GM11168 (cell line): Measurements from ENCODE around the gene NRSN1.

Experiments used
- in situ Hi-C: fragments of 300-500 bp; cut with MboI; formaldehyde crosslinking; loops from one replicate; pipeline ENCODE4 v1.12.0; 2022; ENCODE audit warnings: low sequenced_read_pairs; ENCODE audit not compliant: unreplicated experiment

NRSN1 gene, protein sequence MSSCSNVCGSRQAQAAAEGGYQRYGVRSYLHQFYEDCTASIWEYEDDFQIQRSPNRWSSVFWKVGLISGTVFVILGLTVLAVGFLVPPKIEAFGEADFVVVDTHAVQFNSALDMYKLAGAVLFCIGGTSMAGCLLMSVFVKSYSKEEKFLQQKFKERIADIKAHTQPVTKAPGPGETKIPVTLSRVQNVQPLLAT

DNA sequence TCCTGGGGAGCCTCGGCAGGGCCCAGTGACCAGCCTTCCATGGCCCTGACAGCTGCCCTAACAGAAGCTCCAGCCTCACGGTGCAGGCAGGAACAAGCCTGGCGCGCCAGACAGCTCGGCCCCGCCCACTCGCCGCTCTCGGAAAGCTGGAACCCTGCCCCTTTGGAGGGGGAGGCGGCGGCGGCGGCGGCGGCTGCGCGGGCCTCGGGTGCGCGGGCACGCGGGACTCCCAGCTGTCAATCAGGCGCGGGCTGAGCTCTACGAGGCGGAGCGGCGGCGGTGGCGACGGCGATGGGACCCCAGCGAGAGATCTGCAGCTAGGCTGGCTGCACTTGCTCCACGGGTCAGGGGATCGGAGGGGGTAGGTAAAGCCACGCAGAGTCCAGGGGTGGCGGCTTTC lies at the start of gene NRSN1:
TSS of gene NRSN1 (plus strand) at position 236 of the 400 bp plus-strand sequence. CDS start 8,113 bp downstream, outside the sequence.
- in situ Hi-C loops: no loop called here

- in situ Hi-C loops: no loop called here
Measured at GRCh38 chr6:24078200-24078599, 47.8 kb upstream of the NRSN1 start.

GRCh38 chr6:24079076-24079475 lies 46.9 kb upstream of the NRSN1 start:
- in situ Hi-C loops: no loop called here

DNA sequence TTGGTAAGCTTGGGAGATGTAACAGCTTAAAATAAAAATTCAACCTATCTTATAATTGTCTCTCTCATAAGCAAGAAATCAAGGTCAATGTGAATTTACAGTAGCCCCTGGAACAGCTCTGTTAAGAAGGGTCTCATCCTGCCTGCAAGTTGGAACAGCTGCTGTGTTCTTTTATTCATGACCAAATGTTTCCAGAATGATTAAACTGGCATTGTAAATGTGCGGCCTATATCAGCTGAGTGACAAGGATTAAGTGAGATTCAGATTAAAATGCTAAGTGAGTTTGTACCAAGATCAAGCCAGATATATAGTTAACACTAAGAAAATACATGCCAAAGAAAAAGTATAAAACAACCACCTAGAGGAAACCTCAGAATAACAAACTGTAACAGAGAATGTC lies 45.3 kb upstream of the NRSN1 start:
- in situ Hi-C loops: no loop called here

DNA sequence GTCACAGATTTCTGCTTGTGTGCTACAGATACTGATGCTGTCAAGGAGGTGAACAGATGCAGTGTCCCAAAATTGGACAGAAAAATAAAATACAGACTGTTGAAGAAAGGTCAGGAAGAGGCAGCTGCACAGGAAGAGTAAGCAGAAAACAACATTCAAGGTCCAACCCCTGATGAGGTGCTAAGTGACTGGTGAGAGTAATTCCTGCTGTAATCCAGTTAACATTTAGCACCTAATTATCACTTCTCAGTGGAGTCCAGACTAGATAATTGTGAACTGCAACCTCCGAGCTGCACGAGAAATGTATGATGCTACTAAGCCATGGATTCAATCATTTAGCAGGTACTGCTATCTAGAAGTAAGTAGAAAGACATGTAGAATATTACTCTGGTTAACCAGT lies 36.3 kb upstream of the NRSN1 start:
- in situ Hi-C loops: no loop called here

GRCh38 chr6:24092407-24092806 lies 33.6 kb upstream of the NRSN1 start:
- in situ Hi-C loops: no loop called here

DNA sequence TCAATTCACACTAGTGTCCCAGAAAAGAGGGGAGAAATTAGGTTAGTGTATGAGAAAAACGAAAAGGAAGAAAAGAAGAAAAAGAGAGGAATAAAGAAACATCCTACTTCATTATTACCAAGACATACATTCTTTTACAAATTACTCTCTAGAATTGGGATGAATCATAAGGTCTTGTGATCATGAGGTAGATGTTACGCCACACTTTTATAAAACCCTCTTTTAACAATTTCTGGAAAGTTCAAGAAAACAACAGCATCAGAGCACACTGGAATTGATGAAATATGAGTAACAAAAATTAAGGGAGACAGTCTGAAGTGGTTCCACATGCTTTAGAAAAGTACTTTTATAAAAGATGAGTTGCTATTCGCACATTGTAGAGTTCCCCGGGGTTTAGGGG lies 32.6 kb upstream of the NRSN1 start:
- in situ Hi-C loops: no loop called here

- in situ Hi-C loops: no loop called here
Measured at GRCh38 chr6:24099181-24099580, 26.8 kb upstream of the NRSN1 start.

DNA sequence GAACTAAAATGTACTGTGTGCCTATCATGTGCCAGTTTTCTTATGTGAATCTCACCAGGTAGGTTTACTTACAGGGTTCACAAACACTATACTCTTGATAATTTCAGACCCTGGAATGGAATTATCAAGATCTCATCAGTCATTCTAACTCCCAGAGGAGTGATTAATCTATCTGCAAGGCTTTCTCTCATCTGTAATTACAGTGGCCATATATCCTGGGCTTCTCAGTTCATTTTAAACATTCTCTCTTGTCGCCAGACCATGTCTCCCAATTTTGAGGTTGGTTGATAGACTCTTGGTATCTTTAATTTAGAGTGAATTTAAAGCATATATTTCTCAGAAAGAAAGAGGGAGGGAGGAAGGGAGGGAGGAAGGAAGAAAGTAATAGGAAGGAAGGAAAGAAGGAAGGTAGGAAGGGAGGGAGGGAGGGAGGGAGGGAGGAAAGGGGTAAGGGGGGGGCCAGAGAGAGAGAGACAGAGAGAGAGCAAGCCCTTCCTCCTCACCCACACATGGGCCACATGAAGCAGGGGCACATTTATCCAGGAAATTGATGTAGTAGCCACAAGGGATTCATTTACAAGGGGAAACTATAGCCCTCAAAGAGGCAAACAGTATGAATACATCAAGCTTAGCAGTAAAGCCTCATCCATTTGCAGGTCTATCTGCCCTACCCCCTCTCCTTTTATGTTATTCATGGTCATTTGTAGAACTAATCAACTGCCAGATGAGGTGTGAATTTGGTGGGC lies 25.8 kb upstream of the NRSN1 start:
- in situ Hi-C loops: no loop called here

GRCh38 chr6:24100770-24101155 lies 25.3 kb upstream of the NRSN1 start:
- in situ Hi-C loops: no loop called here

DNA sequence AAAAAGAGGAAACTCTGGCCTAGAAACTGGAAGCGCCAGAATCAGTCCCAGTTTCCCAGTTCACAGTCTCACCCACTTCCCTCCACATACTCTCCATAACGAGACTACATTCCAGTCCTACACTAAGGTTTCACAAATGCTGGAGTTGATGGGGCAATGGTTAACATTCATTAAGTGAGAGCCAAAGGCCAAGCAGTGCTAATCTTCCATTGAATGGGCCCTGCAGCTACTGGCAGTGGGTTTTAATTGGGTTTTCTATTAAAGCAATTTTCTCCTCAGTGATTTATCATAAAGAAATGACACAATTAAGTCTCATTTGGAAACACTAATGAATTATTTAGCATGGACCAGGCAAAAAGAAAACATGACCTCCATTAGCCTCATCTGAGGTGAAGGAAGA lies 20.8 kb upstream of the NRSN1 start:
- in situ Hi-C loops: no loop called here

GRCh38 chr6:24106291-24106690 lies 19.7 kb upstream of the NRSN1 start:
- in situ Hi-C loops: no loop called here

- in situ Hi-C loops: no loop called here
Measured at GRCh38 chr6:24107294-24107693, 18.7 kb upstream of the NRSN1 start.

DNA sequence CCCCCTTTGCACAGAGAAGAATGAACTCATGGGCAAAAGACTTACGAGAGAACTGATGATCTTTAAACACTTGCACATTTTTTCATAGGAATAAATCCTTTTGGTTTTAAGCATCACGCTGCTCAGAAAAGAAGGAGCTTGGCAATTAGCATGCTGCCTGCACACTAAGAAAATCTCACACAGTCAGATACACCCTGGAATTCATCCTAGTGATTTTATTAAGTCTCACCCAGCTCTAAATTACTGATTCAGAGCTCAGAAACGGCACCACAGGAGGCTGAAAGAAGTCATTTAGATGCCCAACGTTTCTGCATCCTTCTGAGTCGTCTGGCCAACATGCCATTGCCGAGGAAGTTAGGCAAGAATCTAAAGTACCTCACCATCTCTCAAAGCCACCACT lies 18.0 kb upstream of the NRSN1 start:
- in situ Hi-C loops: no loop called here

GRCh38 chr6:24110417-24110816 lies 15.6 kb upstream of the NRSN1 start:
- in situ Hi-C loops: no loop called here

GRCh38 chr6:24113891-24114290 lies 12.1 kb upstream of the NRSN1 start:
- in situ Hi-C loops: no loop called here

GRCh38 chr6:24117021-24117420 lies 9.0 kb upstream of the NRSN1 start:
- in situ Hi-C loops: no loop called here

- in situ Hi-C loops: no loop called here
Measured at GRCh38 chr6:24122139-24122538, 3.9 kb upstream of the NRSN1 start.

- in situ Hi-C loops: no loop called here
Measured at GRCh38 chr6:24126586-24127192, 674 bp downstream of the NRSN1 start.

- in situ Hi-C loops: no loop called here
Measured at GRCh38 chr6:24127316-24127715, 1.3 kb downstream of the NRSN1 start.

DNA sequence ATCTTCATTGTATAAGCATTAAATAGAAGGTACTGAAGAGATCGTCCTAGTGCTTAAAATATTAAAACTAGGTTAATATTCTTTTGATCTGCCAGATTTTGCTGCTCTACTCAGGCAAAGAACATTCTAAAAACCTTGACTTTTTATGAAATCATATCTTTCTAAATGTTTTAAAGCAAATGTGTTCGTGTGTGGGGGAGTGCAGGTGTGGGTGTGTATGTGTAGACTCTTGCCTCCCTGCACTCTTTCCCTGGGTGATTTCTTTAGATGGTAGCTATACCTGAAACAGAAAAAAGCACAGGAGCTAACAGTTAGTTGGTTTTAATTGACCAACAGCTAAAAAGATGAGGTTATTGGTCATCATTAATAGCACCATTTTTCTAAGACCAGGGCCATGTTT lies 5.7 kb downstream of the NRSN1 start:
- in situ Hi-C loops: no loop called here

- in situ Hi-C loops: no loop called here
Measured at GRCh38 chr6:24139080-24139479, 13.1 kb downstream of the NRSN1 start.
